ENCODE measurements around the gene ERG.

ERG gene

GRCh38 chr21:38436341-38436740 lies 61.9 kb downstream of the ERG start:
- no peak overlapping the region for H3K4me3 ChIP-seq (ENCODE audit: low read depth, low read length)
- no peak for TF ChIP-seq POLR2A (IDR thresholded peaks at IDR 0.05; ENCODE audit: extremely low read depth, insufficient read length)
- TF ChIP-seq MAX (IDR thresholded peaks at IDR 0.05; ENCODE audit: low read depth, low read length): no peak
- DNase-seq (ENCODE audit: low read depth): no peak

- no peak for DNase-seq (ENCODE audit: low read depth)
- TF ChIP-seq MYC (IDR thresholded peaks at IDR 0.05; ENCODE audit: low read depth, low read length): no peak
- no peak for TF ChIP-seq CTCF (IDR thresholded peaks at IDR 0.05; ENCODE audit: low read depth, low read length)
- no peak overlapping the region for H3K4me3 ChIP-seq (ENCODE audit: low read depth, low read length)
Observed at GRCh38 chr21:38434913-38435533, 63.3 kb downstream of the ERG start.

GRCh38 chr21:38433471-38433870 lies 64.8 kb downstream of the ERG start:
- TF ChIP-seq MAX (IDR thresholded peaks at IDR 0.05; ENCODE audit: low read depth, low read length): no peak
- no peak overlapping the region for H3K4me3 ChIP-seq (ENCODE audit: low read depth, low read length)
- DNase-seq (ENCODE audit: low read depth): no peak

- H3K4me3 ChIP-seq (ENCODE audit: low read depth, low read length): no peak overlapping the region
- TF ChIP-seq MYC (IDR thresholded peaks at IDR 0.05; ENCODE audit: low read depth, low read length) (no peak), POLR2A (IDR thresholded peaks at IDR 0.05; ENCODE audit: extremely low read depth, insufficient read length) (no peak), MAX (IDR thresholded peaks at IDR 0.05; ENCODE audit: low read depth, low read length) (no peak), CTCF (IDR thresholded peaks at IDR 0.05; ENCODE audit: low read depth, low read length) (no peak)
- DNase-seq (ENCODE audit: low read depth): no peak
Observed at GRCh38 chr21:38430401-38430984, 67.8 kb downstream of the ERG start.

GRCh38 chr21:38429011-38429410 lies 69.3 kb downstream of the ERG start:
- no peak for DNase-seq (ENCODE audit: low read depth)
- TF ChIP-seq MAX (IDR thresholded peaks at IDR 0.05; ENCODE audit: low read depth, low read length) (no peak), CTCF (IDR thresholded peaks at IDR 0.05; ENCODE audit: low read depth, low read length) (no peak), POLR2A (IDR thresholded peaks at IDR 0.05; ENCODE audit: extremely low read depth, insufficient read length) (no peak)
- H3K4me3 ChIP-seq (ENCODE audit: low read depth, low read length): no peak overlapping the region

- no peak overlapping the region for H3K4me3 ChIP-seq (ENCODE audit: low read depth, low read length)
- no peak for TF ChIP-seq POLR2A (IDR thresholded peaks at IDR 0.05; ENCODE audit: extremely low read depth, insufficient read length)
- TF ChIP-seq CTCF (IDR thresholded peaks at IDR 0.05; ENCODE audit: low read depth, low read length): no peak
- no peak for TF ChIP-seq MAX (IDR thresholded peaks at IDR 0.05; ENCODE audit: low read depth, low read length)
- no peak for TF ChIP-seq MYC (IDR thresholded peaks at IDR 0.05; ENCODE audit: low read depth, low read length)
- DNase-seq (ENCODE audit: low read depth): no peak
Observed at GRCh38 chr21:38428211-38428610, 70.1 kb downstream of the ERG start.
